GM12878 (cell line): ENCODE results near the gene TACC3. TPM values are rescaled to one million over a fixed set of nuclear protein-coding genes. Genes with fewer than 3 reads are reported as not detected.

Experiments used
- ATAC-seq: fragments of 200-7000 bp; cut with Tn5 transposase; 3 replicates; pipeline ENCODE4 v1.9.1; 2020; ENCODE audit warnings: mild to moderate bottlenecking, moderate library complexity
- BruUV-seq: library from RNA; stranded (reverse); fragments of 400-500 nt; replicated peaks from 2 replicates; lab custom pipeline; 2021; lab: Mats Ljungman, UMichigan
- CTCF ChIA-PET: fragments of 300-600 bp; sonication (Branson Sonifier 250); formaldehyde crosslinking; extraction: SDS; loops from one replicate; lab custom pipeline; 2021; ENCODE audit warnings: inconsistent platforms; lab: Yijun Ruan, JAX
- POLR2A ChIA-PET: fragments of 350-600 bp; formaldehyde crosslinking; extraction: SDS; loops from one replicate; lab custom pipeline; 2021; ENCODE audit warnings: inconsistent platforms; lab: Charles Lee
- RAD21 ChIA-PET: fragments of 300-600 bp; sonication (Branson Sonifier 250); formaldehyde crosslinking; loops from one replicate; lab custom pipeline; 2023; ENCODE audit warnings: antibody characterized with exemption; ENCODE audit not compliant: unreplicated experiment; lab: Charles Lee
- SMC1A ChIA-PET: fragments of 300-600 bp; sonication (Branson Sonifier 250); formaldehyde crosslinking; loops from one replicate; lab custom pipeline; 2023; ENCODE audit not compliant: unreplicated experiment, uncharacterized antibody; lab: Charles Lee
- DNase-seq: peaks from one replicate; pipeline ENCODE4 v3.0.0-alpha.2; 2011; ENCODE audit warnings: low read depth, low spot score
- FAIRE-seq: peaks from 3 replicates; lab custom pipeline; 2011; peaks lifted over from hg19 to GRCh38; lab: Jason Lieb, UNC
- H2AFZ ChIP-seq: 2 replicates; pipeline ENCODE4 v1.6.0; 2011; ENCODE audit warnings: low read depth, low read length, control low read depth; ENCODE audit not compliant: control insufficient read depth
- H3K27ac ChIP-seq: 2 replicates; pipeline ENCODE4 v1.5.1; 2011; ENCODE audit warnings: control low read depth; ENCODE audit not compliant: control insufficient read depth, insufficient read depth
- H3K27me3 ChIP-seq, 2 experiments: replicated peaks in 1 of 2; 2 replicates each; pipeline versions ENCODE4 v1.6.0 to v1.6.1; 2011; ENCODE audit warnings: low read length in 1 of 2; ENCODE audit not compliant: control insufficient read depth in 2 of 2, insufficient read depth in 2 of 2
- H3K36me3 ChIP-seq, 2 experiments: 2 replicates each; pipeline ENCODE4 v1.5.1; 2011; ENCODE audit warnings: low read length in 1 of 2; ENCODE audit not compliant: control insufficient read depth in 2 of 2, insufficient read depth in 2 of 2
- H3K4me1 ChIP-seq: 2 replicates; pipeline ENCODE4 v1.6.1; 2011; ENCODE audit warnings: mild to moderate bottlenecking, low read length, moderate library complexity, mixed read lengths; ENCODE audit not compliant: control insufficient read depth, insufficient read depth
- H3K4me2 ChIP-seq: 2 replicates; pipeline ENCODE4 v1.6.0; 2011; ENCODE audit warnings: control low read depth; ENCODE audit not compliant: control insufficient read depth, insufficient read depth
- H3K4me3 ChIP-seq: fragments of 200-600 bp; sonication (generic); 2 replicates; pipeline ENCODE4 v1.5.1; 2016
- H3K79me2 ChIP-seq: 2 replicates; pipeline ENCODE4 v1.6.0; 2011; ENCODE audit warnings: low read length; ENCODE audit not compliant: control insufficient read depth, insufficient read depth
- H3K9ac ChIP-seq: 2 replicates; pipeline ENCODE4 v1.8.0; 2011; ENCODE audit warnings: low read length, control low read depth, mixed read lengths; ENCODE audit not compliant: control insufficient read depth, insufficient read depth
- H3K9me3 ChIP-seq: replicated peaks from 3 replicates; pipeline ENCODE4 v1.5.1; 2011; ENCODE audit warnings: mild to moderate bottlenecking, low read length; ENCODE audit not compliant: control insufficient read depth, insufficient read depth
- H4K20me1 ChIP-seq: 2 replicates; pipeline ENCODE4 v1.6.0; 2011; ENCODE audit not compliant: control insufficient read depth, insufficient read depth
- EGR1 ChIP-seq, 2 experiments: IDR thresholded peaks; 1 replicate in 1 of 2; 2 replicates in 1 of 2; pipeline ENCODE4 v1.6.1; 2011 to 2012; ENCODE audit warnings: low read depth in 2 of 2, low read length in 2 of 2, borderline replicate concordance in 1 of 2, mild to moderate bottlenecking in 1 of 2, moderate library complexity in 1 of 2
- EZH2 ChIP-seq: IDR thresholded peaks from 2 replicates; pipeline ENCODE4 v1.6.1; 2012; ENCODE audit warnings: low read depth, mild to moderate bottlenecking, control low read depth, inconsistent platforms, low read length, borderline replicate concordance; ENCODE audit not compliant: control insufficient read depth
- FOXM1 ChIP-seq: IDR thresholded peaks from 2 replicates; pipeline ENCODE4 v1.6.1; 2012; ENCODE audit warnings: low read depth, mild to moderate bottlenecking, inconsistent platforms, low read length, moderate library complexity
- NFIC ChIP-seq: IDR thresholded peaks from 2 replicates; pipeline ENCODE4 v1.6.1; 2012; ENCODE audit warnings: low read depth, mild to moderate bottlenecking, inconsistent platforms, low read length, moderate library complexity
- NFYB ChIP-seq: IDR thresholded peaks from 2 replicates; pipeline ENCODE4 v1.6.1; 2011; ENCODE audit warnings: low read depth, mild to moderate bottlenecking, low read length, improper control_type of control experiment, moderate library complexity; ENCODE audit not compliant: insufficient read depth
- RFX5 ChIP-seq: IDR thresholded peaks from 2 replicates; pipeline ENCODE4 v1.6.1; 2011; ENCODE audit warnings: low read depth, low read length, improper control_type of control experiment
- RUNX3 ChIP-seq: IDR thresholded peaks from 2 replicates; pipeline ENCODE4 v1.6.1; 2012; ENCODE audit warnings: low read length, inconsistent platforms
- SIX5 ChIP-seq: IDR thresholded peaks from 2 replicates; pipeline ENCODE4 v1.6.1; 2011; ENCODE audit warnings: mild to moderate bottlenecking, low read depth, low read length, moderate library complexity; ENCODE audit not compliant: severe bottlenecking
- TARDBP ChIP-seq: IDR thresholded peaks from 2 replicates; pipeline ENCODE4 v1.6.1; 2016; ENCODE audit warnings: borderline replicate concordance
- ZBED1 ChIP-seq: IDR thresholded peaks from 2 replicates; pipeline ENCODE4 v1.6.1; 2016; ENCODE audit warnings: borderline replicate concordance
- WGBS: methylation state at CpG from one replicate; pipeline ENCODE4 v1.1.6; 2016; ENCODE audit warnings: low lambda C conversion rate; ENCODE audit not compliant: insufficient replicate concordance, insufficient coverage; ENCODE audit errors: missing lambda C conversion rate; 5-methylcytosine and 5-hydroxymethylcytosine counted together
- in situ Hi-C: fragments of 300-500 bp; cut with MboI; formaldehyde crosslinking; loops from 9 replicates; pipeline ENCODE4 v1.14.3; 2018; ENCODE audit warnings: mixed read lengths
- intact Hi-C: fragments of 100-400 bp; cut with micrococcal nuclease; formaldehyde crosslinking; loops from one replicate; pipeline ENCODE4 v1.14.2; 2022; ENCODE audit not compliant: unreplicated experiment
- polyA plus RNA-seq, 11 experiments: library from polyadenylated mRNA; depleted of rRNA in 4 of 11; unstranded in 6 of 11; stranded (reverse) in 5 of 11; fragments of >200 nt; fragmentation: Nextera tagmentation in 4 of 11; fragmentation: Illumina TruSeq in 1 of 11; extraction: Ambion mirVana in 4 of 11; extraction: Trizol in 1 of 11; gene quantifications; 1 replicate in 1 of 11; 2 replicates in 10 of 11; pipeline versions ENCODE4 v1.2.1 to v1.2.3, GENCODE V29; 2011 to 2016; ENCODE audit warnings: inconsistent platforms in 2 of 11, missing spikeins in 2 of 11, low read depth in 1 of 11
- total RNA-seq, 4 experiments: library from RNA; depleted of rRNA in 3 of 4; stranded (reverse); fragments of >200 nt in 3 of 4; fragmentation: Illumina TruSeq in 1 of 4; extraction: Trizol in 1 of 4; gene quantifications; 2 replicates each; pipeline versions ENCODE4 v1.2.1 to v1.2.3, GENCODE V29; 2013 to 2021
- TF ChIP-seq, protein P1 (sequence below): fragments of 450-650 bp; conservative IDR thresholded peaks from 2 replicates; pipeline ENCODE4 v1.6.1; 2017; ENCODE audit warnings: mild to moderate bottlenecking, moderate library complexity
- TF ChIP-seq, protein P2 (sequence below), 3 experiments: IDR thresholded peaks in 2 of 3; conservative IDR thresholded peaks in 1 of 3; 2 replicates each; pipeline ENCODE4 v1.5.1; 2011; ENCODE audit warnings: low read depth in 3 of 3, low read length in 3 of 3, mild to moderate bottlenecking in 3 of 3, control low read depth in 2 of 3, moderate library complexity in 2 of 3, inconsistent platforms in 1 of 3, mixed read lengths in 1 of 3; ENCODE audit not compliant: control insufficient read depth in 2 of 3, insufficient read depth in 1 of 3; ENCODE audit errors: extremely low read depth in 1 of 3

The TACC3 gene
- total and polyA plus RNA-seq, 10 of the 15 experiments (the other 5 are each of a cell fraction or from before 2014, with no cell fraction given) = 2.8 to 121 (median 73.3) TPM

DNA sequence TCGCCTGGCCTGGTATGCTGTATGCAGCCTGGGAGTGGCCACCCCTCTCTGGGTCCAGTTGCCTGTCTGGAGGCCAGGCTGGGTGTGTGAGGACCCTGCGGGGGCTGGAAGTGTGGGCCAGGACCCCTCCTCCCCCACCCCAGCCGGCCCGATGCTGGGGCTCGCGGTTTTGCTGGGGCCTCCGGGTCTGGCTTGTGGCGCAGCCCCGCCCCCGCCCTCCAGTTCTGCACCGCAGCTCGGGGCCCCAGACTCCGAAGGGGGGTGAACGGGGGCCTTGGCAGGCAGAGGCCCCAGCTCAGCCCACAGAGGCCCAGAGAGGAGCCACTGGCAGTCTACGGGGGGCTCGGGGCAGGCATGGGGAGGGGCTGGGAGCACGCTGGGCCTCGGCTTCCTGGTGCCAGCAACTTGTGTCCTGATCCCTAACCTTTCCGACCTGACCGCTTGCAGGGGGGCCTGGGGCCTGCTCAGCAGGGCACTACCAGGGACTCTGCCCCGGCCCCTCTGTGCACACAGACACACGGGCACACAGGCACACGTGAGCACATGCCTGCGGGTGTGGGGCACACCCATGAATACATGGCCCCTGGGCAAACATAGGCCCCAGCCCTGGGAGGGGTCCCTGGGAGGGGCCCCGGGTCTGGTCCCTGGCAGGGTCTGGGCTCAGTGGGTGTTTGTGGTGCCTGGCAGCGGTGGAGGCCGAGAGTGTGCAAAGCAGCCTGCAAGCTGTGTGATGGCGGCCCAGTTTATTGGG, 50.4 kb downstream of the TACC3 start:
- WGBS = 10% methylated on average over 26 of the region's 28 CpGs
- FAIRE-seq = no peak

DNA sequence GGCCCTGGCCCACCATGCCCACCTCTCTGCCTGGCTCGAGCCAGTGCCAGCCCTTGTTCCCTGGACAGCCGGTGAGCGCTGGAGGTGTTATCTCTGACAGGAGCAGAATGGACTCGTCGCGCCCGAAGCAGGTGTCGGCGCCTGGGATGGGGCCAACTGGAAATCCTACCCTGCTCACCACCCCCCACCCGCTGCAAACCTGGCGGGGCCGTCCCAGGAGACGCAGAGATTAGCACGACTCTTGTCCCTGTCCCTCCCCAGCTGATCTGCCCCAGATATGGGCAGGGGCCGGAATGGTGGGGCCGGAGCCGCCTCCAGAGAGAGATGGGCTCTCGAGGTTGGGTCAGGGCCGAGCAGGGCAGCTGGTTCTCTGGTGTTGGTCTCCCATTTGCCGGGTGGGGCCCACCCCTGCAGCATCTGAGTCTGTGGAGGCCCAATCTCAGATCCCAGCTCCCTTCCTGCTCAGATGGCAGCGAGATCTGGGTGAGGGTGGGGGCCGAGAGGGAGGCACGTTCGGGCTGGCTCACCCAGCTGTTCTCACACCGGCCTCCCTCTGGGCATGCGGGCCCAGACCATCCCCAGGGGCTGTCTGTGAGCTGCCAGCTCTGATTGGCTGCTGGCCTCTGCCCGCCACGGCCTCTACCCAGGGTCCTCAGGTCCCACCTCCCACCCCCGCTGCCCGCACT, 51.7 kb downstream of the TACC3 start:
- ChIA-PET CTCF (interaction anchor here (0.8 to 1.2 kb wide), 2 partner anchors 37 to 129 kb away, joined by 3 read pairs; no protein-coding TSS in a partner anchor), SMC1A (no interaction called here), POLR2A (no interaction called here), RAD21 (interaction anchor here (1.1 kb wide), 1 partner anchor 35 kb away, joined by 3 read pairs; no protein-coding TSS in a partner anchor)
- no peak overlapping the region for H3K27ac ChIP-seq
- no peak overlapping the region for H3K9ac ChIP-seq
- peaks cover 3% of the 10 kb centered on the region in 2 experiments; a peak in 3 of 4 replicates for H3K27me3 ChIP-seq
- no peaks in the 10 kb centered on the region for H3K79me2 ChIP-seq
- FAIRE-seq (no peak), ATAC-seq (peak; percentile 32), DNase-seq (no peak)
- H3K4me2 ChIP-seq = no peak overlapping the region
- WGBS = 29% methylated on average over 26 of the region's 30 CpGs
- H4K20me1 ChIP-seq = no peaks in the 10 kb centered on the region
- no TSS peak for BruUV-seq
- H2AFZ ChIP-seq = no peak overlapping the region
- no peaks in the 10 kb centered on the region for H3K9me3 ChIP-seq
- intact Hi-C loops = no loop called here
- peaks cover 9% of the 10 kb centered on the region for H3K4me1 ChIP-seq
- no peaks in the 10 kb centered on the region for H3K36me3 ChIP-seq
- H3K4me3 ChIP-seq = no peak overlapping the region
- in situ Hi-C loops = no loop called here
- TF ChIP-seq TARDBP = no peak
- TF ChIP-seq RFX5 = no peak
- 0 out of 2 replicates have a peak, but pooled peaks have one; percentile 35 for TF ChIP-seq NFYB
- no peak for TF ChIP-seq SIX5
- TF ChIP-seq, protein P1, sequence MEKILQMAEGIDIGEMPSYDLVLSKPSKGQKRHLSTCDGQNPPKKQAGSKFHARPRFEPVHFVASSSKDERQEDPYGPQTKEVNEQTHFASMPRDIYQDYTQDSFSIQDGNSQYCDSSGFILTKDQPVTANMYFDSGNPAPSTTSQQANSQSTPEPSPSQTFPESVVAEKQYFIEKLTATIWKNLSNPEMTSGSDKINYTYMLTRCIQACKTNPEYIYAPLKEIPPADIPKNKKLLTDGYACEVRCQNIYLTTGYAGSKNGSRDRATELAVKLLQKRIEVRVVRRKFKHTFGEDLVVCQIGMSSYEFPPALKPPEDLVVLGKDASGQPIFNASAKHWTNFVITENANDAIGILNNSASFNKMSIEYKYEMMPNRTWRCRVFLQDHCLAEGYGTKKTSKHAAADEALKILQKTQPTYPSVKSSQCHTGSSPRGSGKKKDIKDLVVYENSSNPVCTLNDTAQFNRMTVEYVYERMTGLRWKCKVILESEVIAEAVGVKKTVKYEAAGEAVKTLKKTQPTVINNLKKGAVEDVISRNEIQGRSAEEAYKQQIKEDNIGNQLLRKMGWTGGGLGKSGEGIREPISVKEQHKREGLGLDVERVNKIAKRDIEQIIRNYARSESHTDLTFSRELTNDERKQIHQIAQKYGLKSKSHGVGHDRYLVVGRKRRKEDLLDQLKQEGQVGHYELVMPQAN = no peak
- TF ChIP-seq ZBED1 = no peak
- no peak for TF ChIP-seq NFIC
- TF ChIP-seq, protein P2, sequence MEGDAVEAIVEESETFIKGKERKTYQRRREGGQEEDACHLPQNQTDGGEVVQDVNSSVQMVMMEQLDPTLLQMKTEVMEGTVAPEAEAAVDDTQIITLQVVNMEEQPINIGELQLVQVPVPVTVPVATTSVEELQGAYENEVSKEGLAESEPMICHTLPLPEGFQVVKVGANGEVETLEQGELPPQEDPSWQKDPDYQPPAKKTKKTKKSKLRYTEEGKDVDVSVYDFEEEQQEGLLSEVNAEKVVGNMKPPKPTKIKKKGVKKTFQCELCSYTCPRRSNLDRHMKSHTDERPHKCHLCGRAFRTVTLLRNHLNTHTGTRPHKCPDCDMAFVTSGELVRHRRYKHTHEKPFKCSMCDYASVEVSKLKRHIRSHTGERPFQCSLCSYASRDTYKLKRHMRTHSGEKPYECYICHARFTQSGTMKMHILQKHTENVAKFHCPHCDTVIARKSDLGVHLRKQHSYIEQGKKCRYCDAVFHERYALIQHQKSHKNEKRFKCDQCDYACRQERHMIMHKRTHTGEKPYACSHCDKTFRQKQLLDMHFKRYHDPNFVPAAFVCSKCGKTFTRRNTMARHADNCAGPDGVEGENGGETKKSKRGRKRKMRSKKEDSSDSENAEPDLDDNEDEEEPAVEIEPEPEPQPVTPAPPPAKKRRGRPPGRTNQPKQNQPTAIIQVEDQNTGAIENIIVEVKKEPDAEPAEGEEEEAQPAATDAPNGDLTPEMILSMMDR (IDR thresholded peaks at IDR 0.05 in 2 of 3, conservative IDR thresholded peaks at IDR 0.05 in 1 of 3; ENCODE audit: control insufficient read depth in 2 of 3, extremely low read depth in 1 of 3, insufficient read depth in 1 of 3, low read depth in 3 of 3, low read length in 3 of 3) = no peak
- TF ChIP-seq FOXM1 = no peak

More for the DNA sequence above, 50.4 kb downstream of the TACC3 start:
- H3K9me3 ChIP-seq = no peaks in the 10 kb centered on the region
- no TSS peak for BruUV-seq
- TF ChIP-seq EGR1 (IDR thresholded peaks at IDR 0.05; ENCODE audit: borderline replicate concordance in 1 of 2, low read depth in 2 of 2, low read length in 2 of 2) = peak in 1 of 2 experiments; percentile 64; a peak in 1 of 3 replicates
- TF ChIP-seq SIX5 = no peak
- TF ChIP-seq EZH2 = no peak
- TF ChIP-seq RUNX3 = peak; percentile 69
- no peaks in the 10 kb centered on the region for H3K36me3 ChIP-seq
- peaks cover 9% of the 10 kb centered on the region for H3K4me1 ChIP-seq
- H2AFZ ChIP-seq = no peak overlapping the region; the same call in 1 of the 2 replicates
- POLR2A ChIA-PET = no interaction called here
- RAD21 ChIA-PET = no interaction called here
- intact Hi-C loops = no loop called here
- no peak overlapping the region for H3K4me3 ChIP-seq
- ATAC-seq (peak; percentile 44), DNase-seq (no peak)
- H3K4me2 ChIP-seq = peak overlapping the region; percentile 55; the same call in 1 of the 2 replicates
- no peak overlapping the region for H3K27ac ChIP-seq
- H4K20me1 ChIP-seq = no peaks in the 10 kb centered on the region
- H3K27me3 ChIP-seq = peaks cover 3% of the 10 kb centered on the region in 2 experiments; a peak in 3 of 4 replicates
- in situ Hi-C loops = no loop called here
- SMC1A ChIA-PET = no interaction called here
- no peaks in the 10 kb centered on the region for H3K79me2 ChIP-seq
- CTCF ChIA-PET = no interaction called here
- H3K9ac ChIP-seq = no peak overlapping the region
